Posterior cingulate gyrus (tissue), 11 donors: ENCODE data around the gene PDGFRA.
"Not testable (repeated sequence)": the region's sequence is repeated elsewhere in the genome, so short reads cannot be mapped to it uniquely, and the experiment has no call there.

ENCODE experiments used
- DNase-seq, 10 donors: peaks; one replicate each; pipeline versions ENCODE4 v3.0.0 to v3.0.0-alpha.2; 2020 to 2021; ENCODE audit warnings: mixed read lengths in 3 of 10
- intact Hi-C: fragments of 100-400 bp; cut with DNase I; formaldehyde crosslinking; loops from one replicate; pipeline ENCODE4 v1.15.1; 2023

PDGFRA gene

GRCh38 chr4:54296548-54297203 lies 67.6 kb downstream of the PDGFRA start:
- DNase-seq = no peak
- intact Hi-C loops = no loop called here

DNA sequence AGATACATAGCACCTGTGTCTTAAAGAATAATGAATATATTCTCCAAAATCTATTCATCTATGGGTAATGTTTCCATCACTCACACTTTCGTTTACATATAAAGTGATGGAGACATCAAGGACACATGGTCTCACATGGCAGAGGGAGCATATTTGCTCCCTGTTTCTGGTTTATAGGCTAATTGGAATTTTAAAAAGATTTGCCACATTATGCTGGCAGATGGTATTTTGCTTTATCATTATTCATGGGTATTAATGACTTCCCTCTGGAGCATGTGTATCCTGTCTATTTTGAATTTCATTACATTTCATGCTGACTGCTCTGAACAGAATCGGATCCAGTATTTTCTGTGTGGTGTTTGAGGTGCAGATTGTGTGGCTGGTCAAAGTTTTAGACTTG lies 79.0 kb downstream of the PDGFRA start:
- no peak for DNase-seq
- intact Hi-C loops = no loop called here

DNA sequence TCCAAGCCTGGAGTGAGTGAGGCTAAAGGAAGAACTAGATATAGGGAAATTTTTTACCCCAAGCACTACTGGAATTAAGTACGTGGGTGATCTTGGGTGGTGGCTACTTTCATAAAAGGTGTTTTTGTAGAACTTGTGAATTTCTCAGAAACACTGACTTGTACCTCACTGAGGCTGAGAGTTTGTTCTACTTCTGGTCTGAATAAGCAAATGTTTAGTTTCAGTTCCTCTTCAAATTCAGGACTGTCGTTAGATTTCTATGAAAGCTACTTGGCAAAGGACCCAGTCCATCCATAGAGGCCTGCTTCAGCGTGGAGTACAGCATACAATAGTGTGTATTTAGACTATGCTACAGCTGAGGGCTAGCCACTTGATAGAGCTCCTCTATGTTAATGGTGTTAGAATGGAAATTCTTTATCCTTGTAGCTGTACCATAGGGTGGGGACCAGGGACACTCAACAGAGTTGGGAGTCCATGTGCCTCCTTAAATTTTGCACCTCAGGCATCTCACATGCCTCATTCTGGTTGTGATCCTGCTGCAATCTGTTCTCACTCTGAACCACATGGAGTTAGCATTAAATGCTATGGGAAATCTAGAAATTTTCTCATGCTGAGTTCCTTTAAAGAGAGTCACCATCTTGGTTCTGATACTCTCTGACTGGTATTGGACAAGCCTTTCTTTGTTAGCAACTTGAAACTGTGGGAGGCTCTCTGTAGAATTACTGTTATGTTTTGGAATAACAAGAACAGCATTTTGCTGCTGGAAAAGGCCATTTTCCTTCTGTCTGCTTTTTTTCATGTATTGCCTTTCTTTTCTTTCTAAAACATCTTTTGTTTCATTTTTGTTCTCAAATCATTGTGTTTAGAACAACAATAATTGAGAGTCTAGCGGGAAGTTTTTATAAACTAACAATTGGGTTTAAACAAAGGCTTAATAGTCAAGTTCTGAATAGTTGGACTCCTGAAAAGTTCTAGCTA lies 86.8 kb downstream of the PDGFRA start:
- no peak for DNase-seq
- intact Hi-C loops = loop anchor here (5.0 kb wide), 1 partner anchor 1006 kb away; no protein-coding TSS in a partner anchor

- DNase-seq = no peak
- intact Hi-C loops = loop anchor here (5.0 kb wide), 1 partner anchor 1005 kb away; no protein-coding TSS in a partner anchor
These were observed 88.6 kb downstream of the PDGFRA start for GRCh38 chr4:54317690-54318089.

DNA sequence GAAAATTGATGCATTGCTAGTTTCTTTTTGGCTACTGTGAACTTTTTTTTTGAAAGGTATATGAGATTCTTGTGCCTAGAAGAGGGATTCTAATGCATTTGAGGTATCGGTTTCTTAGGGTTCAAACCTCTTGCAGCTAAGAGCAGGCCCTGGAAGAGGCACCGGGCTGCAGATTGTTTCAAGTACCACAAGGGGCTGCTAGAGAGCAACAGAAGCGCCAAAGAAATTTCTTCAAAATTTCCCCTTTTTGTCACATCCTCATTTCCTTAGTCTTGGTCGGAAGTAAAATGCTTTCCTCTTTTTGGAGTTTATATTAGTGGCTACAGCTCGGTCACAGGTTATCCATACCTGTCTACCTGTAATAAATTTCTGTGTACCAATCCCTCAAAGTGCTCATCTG lies 89.8 kb downstream of the PDGFRA start:
- DNase-seq = no peak

GRCh38 chr4:54320826-54321685 lies 92.0 kb downstream of the PDGFRA start:
- no peak for DNase-seq
- intact Hi-C loops = no loop called here

More for the DNA sequence above, 89.8 kb downstream of the PDGFRA start:
- intact Hi-C loops = loop anchor here (5.0 kb wide), 1 partner anchor 1003 kb away; no protein-coding TSS in a partner anchor

DNA sequence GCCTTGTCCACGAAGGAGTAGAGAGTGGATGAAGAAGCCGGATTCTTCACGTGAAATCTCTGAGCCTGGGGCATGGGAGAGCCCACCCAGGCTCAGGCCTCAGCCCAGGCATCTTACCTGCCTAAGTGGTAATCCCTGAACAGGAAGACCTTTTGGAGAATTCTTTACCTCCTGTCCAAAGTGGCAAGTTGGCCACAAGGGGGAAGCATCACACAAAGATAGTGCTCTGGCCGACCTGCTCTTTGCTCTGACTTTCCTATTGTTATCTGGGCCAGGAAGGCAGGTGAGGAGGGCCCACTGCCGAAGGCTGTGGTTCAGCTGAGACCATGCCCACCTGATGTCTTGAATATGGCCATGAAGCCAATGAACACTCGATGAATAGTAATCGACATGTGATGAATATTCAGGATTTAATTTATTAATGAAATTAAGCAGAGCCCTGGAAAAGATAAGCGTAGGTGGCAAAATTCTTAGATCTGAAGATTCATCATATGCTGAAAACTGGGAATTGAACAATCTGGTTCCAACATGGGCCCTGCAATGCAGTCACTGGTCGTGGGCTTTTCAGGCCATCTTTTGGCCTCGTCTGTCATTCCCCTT lies 93.8 kb downstream of the PDGFRA start:
- intact Hi-C loops = loop anchor here (1.0 to 2.0 kb wide), 3 partner anchors 110 to 638 kb away; no protein-coding TSS in a partner anchor
- DNase-seq = peak in 9 of 10 donors; percentile 31 to 93 (median 69)

- intact Hi-C loops = no loop called here
- no peak for DNase-seq
These were observed 101.8 kb downstream of the PDGFRA start for GRCh38 chr4:54330896-54331295.

DNA sequence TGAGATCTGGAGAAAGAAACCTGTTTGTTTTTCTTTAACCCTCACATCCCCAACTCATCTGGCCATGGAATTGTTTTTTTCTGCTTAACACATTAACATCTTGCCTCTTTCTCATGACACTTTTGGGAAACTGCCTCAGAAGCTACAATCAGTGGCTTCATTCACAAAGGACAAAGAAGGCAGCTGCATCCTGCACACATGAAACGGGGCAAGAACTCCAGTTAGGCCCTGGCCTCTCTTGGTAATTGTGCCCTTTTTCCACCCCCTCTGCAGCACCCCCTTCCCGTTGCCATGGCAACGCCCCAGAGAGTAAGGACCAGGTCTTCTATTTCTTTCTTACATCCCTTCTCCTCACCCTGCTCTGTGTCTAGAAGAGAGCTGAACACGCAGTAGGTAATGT lies 103.4 kb downstream of the PDGFRA start:
- DNase-seq = peak in 2 of 10 donors; percentile 25 to 26
- intact Hi-C loops = no loop called here

GRCh38 chr4:54333657-54334056 lies 104.6 kb downstream of the PDGFRA start:
- DNase-seq = peak in 7 of 10 donors; percentile 33 to 93 (median 57)

DNA sequence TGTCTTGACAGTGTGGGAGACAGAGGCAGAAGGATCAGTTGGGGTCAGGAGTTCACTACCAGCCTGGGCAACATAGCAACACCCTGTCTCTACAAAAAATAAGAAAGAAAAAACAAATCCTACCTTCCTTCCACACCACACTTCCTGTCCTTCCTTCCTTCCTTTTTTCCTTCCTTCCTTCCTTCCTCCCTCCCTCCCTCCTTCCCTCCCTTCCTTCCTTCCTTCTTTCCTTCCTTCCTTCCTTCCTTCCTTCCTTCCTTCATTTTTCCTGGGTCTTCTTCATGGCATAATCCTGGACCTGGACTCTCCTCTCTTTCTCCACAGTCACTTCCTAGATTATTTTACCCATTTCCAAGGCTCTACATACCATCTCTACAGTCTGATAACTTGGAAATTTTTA lies 105.7 kb downstream of the PDGFRA start:
- DNase-seq, intact Hi-C loops: not testable (repeated sequence)

More at GRCh38 chr4:54333657-54334056, 104.6 kb downstream of the PDGFRA start:
- intact Hi-C loops = no loop called here

DNA sequence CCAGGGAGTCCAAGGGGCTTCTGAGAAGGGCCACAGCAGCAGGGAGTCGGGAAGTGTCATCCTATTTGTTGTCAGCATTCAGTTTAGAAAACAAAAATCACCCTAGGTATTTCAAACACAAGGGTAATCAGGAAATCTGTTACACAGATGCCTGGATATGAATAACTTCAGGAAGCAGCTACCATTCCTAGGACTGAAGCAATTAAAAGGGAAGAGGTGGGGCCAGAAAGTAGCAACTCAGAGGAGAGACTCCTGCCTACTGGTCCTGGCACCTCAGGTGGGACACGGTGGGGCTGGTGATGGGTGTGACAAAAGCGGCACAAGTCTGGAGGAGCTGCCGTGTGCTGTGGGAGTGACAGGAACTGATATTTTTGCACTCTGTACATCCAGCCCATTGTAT lies 107.9 kb downstream of the PDGFRA start:
- intact Hi-C loops = no loop called here
- DNase-seq = no peak

- DNase-seq, intact Hi-C loops: not testable (repeated sequence)
These were observed 113.0 kb downstream of the PDGFRA start for GRCh38 chr4:54342067-54342466.
